ENCODE measurements around the gene FAM47C.
"Not testable (repeated sequence)": the region's sequence is repeated elsewhere in the genome, so short reads cannot be mapped to it uniquely, and the experiment has no call there.

Gene FAM47C

DNA sequence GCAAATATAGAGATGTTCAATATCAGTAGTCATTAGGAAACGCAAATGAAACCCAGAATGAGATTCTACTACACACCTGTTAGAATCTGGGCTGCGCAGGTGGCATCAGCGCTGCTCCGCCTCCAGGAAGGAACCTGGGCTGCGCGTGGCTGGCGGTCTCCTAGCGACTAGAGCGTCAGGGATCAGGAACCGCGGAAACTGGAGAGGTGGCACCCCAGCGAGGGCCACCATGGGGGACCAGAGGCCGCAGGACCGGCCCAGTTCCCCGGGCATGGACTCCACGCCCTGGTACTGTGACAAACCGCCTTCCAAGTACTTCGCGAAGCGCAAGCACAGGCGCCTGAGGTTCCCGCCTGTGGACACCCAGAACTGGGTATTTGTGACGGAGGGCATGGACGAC lies at the start of gene FAM47C:
TSS of gene FAM47C (plus strand) at position 185 of the 400 bp plus-strand sequence. CDS start at position 230, 45 bp downstream.
- not testable (repeated sequence) for H3K4me1 ChIP-seq (ENCODE audit: control insufficient read depth in 1 of 2, insufficient read depth in 2 of 2, low read length in 2 of 2); H3K9me3 ChIP-seq (ENCODE audit: control insufficient read depth in 1 of 2, low read length in 2 of 2); H3K4me3 ChIP-seq (ENCODE audit: low read depth in 1 of 2, low read length in 2 of 2); H3K27me3 ChIP-seq (ENCODE audit: control insufficient read depth in 1 of 2, insufficient read depth in 2 of 2, low read length in 2 of 2); H3K9ac ChIP-seq (ENCODE audit: low read depth in 1 of 2, low read length in 2 of 2); H3K36me3 ChIP-seq (ENCODE audit: control insufficient read depth in 1 of 2, insufficient read depth in 2 of 2, low read length in 2 of 2); H3K27ac ChIP-seq (ENCODE audit: low read depth, low read length)

DNA sequence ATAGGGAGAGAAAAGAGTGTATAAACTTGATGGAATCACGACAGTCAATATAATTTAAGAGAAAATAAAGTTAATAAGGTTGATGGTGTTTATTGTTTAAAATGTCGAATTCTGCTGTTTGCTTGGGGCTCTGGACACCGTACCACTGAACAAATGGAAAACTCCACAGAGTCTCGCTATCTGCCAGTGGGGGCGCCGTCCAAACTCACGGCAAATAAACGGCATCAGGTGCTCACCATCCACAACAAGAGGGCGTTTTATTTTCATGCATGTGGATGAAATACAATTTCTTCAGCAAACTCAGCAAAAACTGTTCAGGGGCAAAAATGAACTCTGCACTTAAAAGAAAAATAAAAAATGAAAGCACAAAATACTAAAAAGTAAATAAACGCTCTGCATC lies 46.6 kb upstream of the FAM47C start:
- H3K27me3 ChIP-seq (ENCODE audit: control insufficient read depth in 1 of 2, insufficient read depth in 2 of 2, low read length in 2 of 2) = peaks cover 0 to 5% of the 10 kb centered on the region in 2 donors
- no peaks in the 10 kb centered on the region for H3K36me3 ChIP-seq (ENCODE audit: control insufficient read depth in 1 of 2, insufficient read depth in 2 of 2, low read length in 2 of 2)
- H3K9ac ChIP-seq (ENCODE audit: low read depth in 1 of 2, low read length in 2 of 2) = no peak overlapping the region
- H3K4me1 ChIP-seq (ENCODE audit: control insufficient read depth in 1 of 2, insufficient read depth in 2 of 2, low read length in 2 of 2) = no peaks in the 10 kb centered on the region
- H3K27ac ChIP-seq (ENCODE audit: low read depth, low read length) = no peak overlapping the region
- H3K9me3 ChIP-seq (ENCODE audit: control insufficient read depth in 1 of 2, low read length in 2 of 2) = no peaks in the 10 kb centered on the region
- H3K4me3 ChIP-seq (ENCODE audit: low read depth in 1 of 2, low read length in 2 of 2) = no peak overlapping the region

- Histone ChIP-seq H3K9ac (ENCODE audit: low read depth in 1 of 2, low read length in 2 of 2) (no peak overlapping the region), H3K4me3 (ENCODE audit: low read depth in 1 of 2, low read length in 2 of 2) (no peak overlapping the region)
Observed at GRCh38 chrX:36963069-36963808, 44.9 kb upstream of the FAM47C start.

GRCh38 chrX:36963852-36964251 lies 44.3 kb upstream of the FAM47C start:
- no peak overlapping the region for H3K4me3 ChIP-seq (ENCODE audit: low read depth in 1 of 2, low read length in 2 of 2)

More at GRCh38 chrX:36963069-36963808, 44.9 kb upstream of the FAM47C start:
- H3K27me3 ChIP-seq (ENCODE audit: control insufficient read depth in 1 of 2, insufficient read depth in 2 of 2, low read length in 2 of 2) = peaks cover 0 to 4% of the 10 kb centered on the region in 2 donors
- H3K9me3 ChIP-seq (ENCODE audit: control insufficient read depth in 1 of 2, low read length in 2 of 2) = no peaks in the 10 kb centered on the region
- H3K4me1 ChIP-seq (ENCODE audit: control insufficient read depth in 1 of 2, insufficient read depth in 2 of 2, low read length in 2 of 2) = no peaks in the 10 kb centered on the region
- no peak overlapping the region for H3K27ac ChIP-seq (ENCODE audit: low read depth, low read length)
- no peaks in the 10 kb centered on the region for H3K36me3 ChIP-seq (ENCODE audit: control insufficient read depth in 1 of 2, insufficient read depth in 2 of 2, low read length in 2 of 2)

GRCh38 chrX:36973575-36973974 lies 34.6 kb upstream of the FAM47C start:
- Histone ChIP-seq H3K9me3 (ENCODE audit: control insufficient read depth in 1 of 2, low read length in 2 of 2) (no peaks in the 10 kb centered on the region), H3K4me1 (ENCODE audit: control insufficient read depth in 1 of 2, insufficient read depth in 2 of 2, low read length in 2 of 2) (no peaks in the 10 kb centered on the region), H3K27me3 (ENCODE audit: control insufficient read depth in 1 of 2, insufficient read depth in 2 of 2, low read length in 2 of 2) (no peaks in the 10 kb centered on the region), H3K36me3 (ENCODE audit: control insufficient read depth in 1 of 2, insufficient read depth in 2 of 2, low read length in 2 of 2) (no peaks in the 10 kb centered on the region), H3K9ac (ENCODE audit: low read depth in 1 of 2, low read length in 2 of 2) (no peak overlapping the region), H3K4me3 (ENCODE audit: low read depth in 1 of 2, low read length in 2 of 2) (no peak overlapping the region), H3K27ac (ENCODE audit: low read depth, low read length) (no peak overlapping the region)

More at GRCh38 chrX:36963852-36964251, 44.3 kb upstream of the FAM47C start:
- H3K27ac ChIP-seq (ENCODE audit: low read depth, low read length) = no peak overlapping the region
- no peak overlapping the region for H3K9ac ChIP-seq (ENCODE audit: low read depth in 1 of 2, low read length in 2 of 2)
- no peaks in the 10 kb centered on the region for H3K27me3 ChIP-seq (ENCODE audit: control insufficient read depth in 1 of 2, insufficient read depth in 2 of 2, low read length in 2 of 2)
- no peaks in the 10 kb centered on the region for H3K4me1 ChIP-seq (ENCODE audit: control insufficient read depth in 1 of 2, insufficient read depth in 2 of 2, low read length in 2 of 2)
- H3K9me3 ChIP-seq (ENCODE audit: control insufficient read depth in 1 of 2, low read length in 2 of 2) = no peaks in the 10 kb centered on the region
- H3K36me3 ChIP-seq (ENCODE audit: control insufficient read depth in 1 of 2, insufficient read depth in 2 of 2, low read length in 2 of 2) = no peaks in the 10 kb centered on the region

- Histone ChIP-seq H3K36me3 (ENCODE audit: control insufficient read depth in 1 of 2, insufficient read depth in 2 of 2, low read length in 2 of 2) (no peaks in the 10 kb centered on the region), H3K27me3 (ENCODE audit: control insufficient read depth in 1 of 2, insufficient read depth in 2 of 2, low read length in 2 of 2) (no peaks in the 10 kb centered on the region), H3K4me3 (ENCODE audit: low read depth in 1 of 2, low read length in 2 of 2) (no peak overlapping the region), H3K4me1 (ENCODE audit: control insufficient read depth in 1 of 2, insufficient read depth in 2 of 2, low read length in 2 of 2) (no peaks in the 10 kb centered on the region), H3K9me3 (ENCODE audit: control insufficient read depth in 1 of 2, low read length in 2 of 2) (no peaks in the 10 kb centered on the region), H3K9ac (ENCODE audit: low read depth in 1 of 2, low read length in 2 of 2) (no peak overlapping the region), H3K27ac (ENCODE audit: low read depth, low read length) (no peak overlapping the region)
Observed at GRCh38 chrX:36974911-36975310, 33.3 kb upstream of the FAM47C start.

DNA sequence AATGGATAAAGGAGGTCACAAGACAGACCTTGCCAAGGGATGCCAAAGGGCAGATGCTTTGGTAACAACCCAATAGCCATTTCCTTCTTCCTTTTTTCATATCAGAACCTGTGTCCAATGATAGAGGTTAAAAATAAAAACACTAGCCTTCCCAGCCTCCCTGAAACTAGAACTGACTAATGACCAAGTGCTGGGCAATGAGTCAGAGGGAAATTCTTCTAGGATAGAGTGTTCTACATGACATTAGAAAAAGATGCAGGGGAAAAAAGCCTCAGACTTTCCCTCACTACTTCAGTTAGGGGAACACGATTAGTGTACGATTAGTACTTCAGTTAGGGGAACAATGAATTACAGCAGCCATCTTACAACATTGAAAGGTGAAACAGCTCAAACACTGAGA lies 29.3 kb upstream of the FAM47C start:
- Histone ChIP-seq H3K27ac (ENCODE audit: low read depth, low read length) (no peak overlapping the region), H3K9ac (ENCODE audit: low read depth in 1 of 2, low read length in 2 of 2) (no peak overlapping the region), H3K4me1 (ENCODE audit: control insufficient read depth in 1 of 2, insufficient read depth in 2 of 2, low read length in 2 of 2) (no peaks in the 10 kb centered on the region), H3K4me3 (ENCODE audit: low read depth in 1 of 2, low read length in 2 of 2) (no peak overlapping the region), H3K36me3 (ENCODE audit: control insufficient read depth in 1 of 2, insufficient read depth in 2 of 2, low read length in 2 of 2) (no peaks in the 10 kb centered on the region), H3K27me3 (ENCODE audit: control insufficient read depth in 1 of 2, insufficient read depth in 2 of 2, low read length in 2 of 2) (no peaks in the 10 kb centered on the region), H3K9me3 (ENCODE audit: control insufficient read depth in 1 of 2, low read length in 2 of 2) (no peaks in the 10 kb centered on the region)

DNA sequence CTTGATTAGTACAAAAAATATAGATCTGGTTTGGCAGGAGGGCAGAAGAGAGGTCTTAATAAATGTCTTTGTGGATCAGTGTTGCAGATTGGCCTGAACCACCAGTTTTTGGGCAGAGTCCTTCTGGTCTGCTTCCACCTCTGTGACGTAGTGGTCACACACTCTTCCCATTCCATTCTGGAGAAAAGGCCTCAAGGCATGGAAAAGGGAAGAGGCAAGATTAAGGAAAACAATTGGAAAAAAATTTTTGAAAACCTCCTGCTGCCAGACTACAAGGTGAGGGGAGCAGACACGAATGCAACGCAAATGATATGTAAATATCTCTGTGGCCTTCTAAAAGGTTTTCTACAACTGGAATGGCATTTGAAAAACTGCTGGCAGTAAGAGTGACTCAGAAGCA lies 24.3 kb upstream of the FAM47C start:
- Histone ChIP-seq H3K27ac (ENCODE audit: low read depth, low read length) (no peak overlapping the region), H3K27me3 (ENCODE audit: control insufficient read depth in 1 of 2, insufficient read depth in 2 of 2, low read length in 2 of 2) (no peaks in the 10 kb centered on the region), H3K9ac (ENCODE audit: low read depth in 1 of 2, low read length in 2 of 2) (no peak overlapping the region), H3K4me1 (ENCODE audit: control insufficient read depth in 1 of 2, insufficient read depth in 2 of 2, low read length in 2 of 2) (no peaks in the 10 kb centered on the region), H3K4me3 (ENCODE audit: low read depth in 1 of 2, low read length in 2 of 2) (no peak overlapping the region), H3K9me3 (ENCODE audit: control insufficient read depth in 1 of 2, low read length in 2 of 2) (no peaks in the 10 kb centered on the region), H3K36me3 (ENCODE audit: control insufficient read depth in 1 of 2, insufficient read depth in 2 of 2, low read length in 2 of 2) (no peaks in the 10 kb centered on the region)

GRCh38 chrX:36985416-36986209 lies 22.6 kb upstream of the FAM47C start:
- not testable (repeated sequence) for H3K27me3 ChIP-seq (ENCODE audit: control insufficient read depth in 1 of 2, insufficient read depth in 2 of 2, low read length in 2 of 2); H3K36me3 ChIP-seq (ENCODE audit: control insufficient read depth in 1 of 2, insufficient read depth in 2 of 2, low read length in 2 of 2); H3K9ac ChIP-seq (ENCODE audit: low read depth in 1 of 2, low read length in 2 of 2); H3K27ac ChIP-seq (ENCODE audit: low read depth, low read length); H3K4me3 ChIP-seq (ENCODE audit: low read depth in 1 of 2, low read length in 2 of 2); H3K9me3 ChIP-seq (ENCODE audit: control insufficient read depth in 1 of 2, low read length in 2 of 2); H3K4me1 ChIP-seq (ENCODE audit: control insufficient read depth in 1 of 2, insufficient read depth in 2 of 2, low read length in 2 of 2)

- Histone ChIP-seq H3K4me3 (ENCODE audit: low read depth in 1 of 2, low read length in 2 of 2) (no peak overlapping the region), H3K9me3 (ENCODE audit: control insufficient read depth in 1 of 2, low read length in 2 of 2) (no peaks in the 10 kb centered on the region), H3K9ac (ENCODE audit: low read depth in 1 of 2, low read length in 2 of 2) (no peak overlapping the region), H3K36me3 (ENCODE audit: control insufficient read depth in 1 of 2, insufficient read depth in 2 of 2, low read length in 2 of 2) (no peaks in the 10 kb centered on the region), H3K27ac (ENCODE audit: low read depth, low read length) (no peak overlapping the region), H3K4me1 (ENCODE audit: control insufficient read depth in 1 of 2, insufficient read depth in 2 of 2, low read length in 2 of 2) (no peaks in the 10 kb centered on the region), H3K27me3 (ENCODE audit: control insufficient read depth in 1 of 2, insufficient read depth in 2 of 2, low read length in 2 of 2) (no peaks in the 10 kb centered on the region)
Observed at GRCh38 chrX:36986231-36986630, 21.9 kb upstream of the FAM47C start.
